CD4-positive, alpha-beta T cell treated with Interleukin-4 for 4 hours (primary cell): ENCODE data around the gene NLRP6.

Experiments
- DNase-seq: peaks from one replicate; pipeline ENCODE4 v3.0.0-alpha.2; 2020

The NLRP6 gene

GRCh38 chr11:282630-283360 lies 4.6 kb downstream of the NLRP6 start:
- no peak for DNase-seq

- no peak for DNase-seq
Observed at GRCh38 chr11:283405-284104, 5.3 kb downstream of the NLRP6 start.

DNA sequence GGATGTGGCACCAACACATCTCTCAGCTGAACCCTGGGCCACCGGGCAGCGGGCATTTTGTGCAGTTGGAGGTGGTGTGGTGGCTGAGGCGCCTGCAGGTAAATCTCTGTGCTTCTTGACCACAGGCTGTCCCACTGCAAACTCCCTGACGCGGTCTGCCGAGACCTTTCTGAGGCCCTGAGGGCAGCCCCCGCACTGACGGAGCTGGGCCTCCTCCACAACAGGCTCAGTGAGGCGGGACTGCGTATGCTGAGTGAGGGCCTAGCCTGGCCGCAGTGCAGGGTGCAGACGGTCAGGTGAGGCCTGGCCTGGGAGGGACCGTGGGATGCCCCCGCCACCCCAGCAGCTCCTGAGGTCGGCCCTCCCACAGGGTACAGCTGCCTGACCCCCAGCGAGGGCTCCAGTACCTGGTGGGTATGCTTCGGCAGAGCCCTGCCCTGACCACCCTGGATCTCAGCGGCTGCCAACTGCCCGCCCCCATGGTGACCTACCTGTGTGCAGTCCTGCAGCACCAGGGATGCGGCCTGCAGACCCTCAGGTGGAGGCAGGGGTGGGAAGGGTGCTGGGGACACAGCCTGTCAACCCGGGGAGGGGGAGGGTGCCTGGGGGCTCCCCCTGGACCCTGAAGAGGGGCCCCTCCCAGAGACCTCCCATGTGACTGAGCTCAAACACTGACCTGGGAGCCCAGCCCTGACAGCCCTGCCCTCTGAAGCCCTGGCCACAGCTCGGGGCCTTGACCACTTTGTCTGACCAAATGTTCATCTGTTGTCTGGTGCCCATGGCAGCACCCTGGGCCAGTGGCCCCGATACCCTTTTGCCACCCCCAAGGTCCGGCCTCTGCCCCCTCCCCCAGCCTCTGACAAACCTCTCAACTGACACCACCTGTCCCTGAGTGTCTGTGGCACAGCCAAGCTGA lies 6.2 kb downstream of the NLRP6 start:
- no peak for DNase-seq

DNA sequence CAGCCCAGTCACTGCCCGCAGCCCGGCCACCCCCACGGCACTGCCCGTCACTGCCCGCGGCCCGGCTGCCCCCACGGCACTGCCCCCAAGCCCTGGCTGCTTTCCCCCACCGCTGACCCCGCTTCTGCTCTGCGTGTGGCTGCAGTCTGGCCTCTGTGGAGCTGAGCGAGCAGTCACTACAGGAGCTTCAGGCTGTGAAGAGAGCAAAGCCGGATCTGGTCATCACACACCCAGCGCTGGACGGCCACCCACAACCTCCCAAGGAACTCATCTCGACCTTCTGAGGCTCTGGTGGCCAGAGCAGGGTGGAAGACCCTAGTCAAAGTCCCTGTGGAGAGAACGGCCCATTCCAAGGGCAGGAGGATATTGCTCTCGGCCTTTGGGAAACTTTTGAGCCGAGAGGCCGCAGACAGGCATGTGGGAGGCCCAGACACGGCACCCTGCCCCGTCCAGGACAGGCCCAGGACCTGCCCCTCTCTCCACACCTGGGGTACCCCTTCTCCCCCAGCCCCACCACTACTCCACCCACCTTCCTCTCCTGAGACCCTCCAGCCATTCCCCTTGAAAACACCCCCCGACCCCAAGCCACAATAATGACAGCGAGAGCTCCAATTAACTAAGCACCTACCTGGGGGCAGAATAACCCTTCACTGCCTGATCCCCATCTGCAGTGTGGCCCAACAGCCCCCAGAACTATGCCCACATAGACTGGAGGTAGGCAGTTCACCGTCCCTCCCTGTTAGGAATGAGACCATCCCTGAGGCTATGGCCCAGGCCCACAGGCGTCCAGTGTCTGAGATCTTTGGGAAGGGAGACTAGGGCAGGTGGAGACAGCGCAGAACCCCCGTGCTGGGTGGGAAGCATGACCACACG lies 7.0 kb downstream of the NLRP6 start:
- no peak for DNase-seq

DNA sequence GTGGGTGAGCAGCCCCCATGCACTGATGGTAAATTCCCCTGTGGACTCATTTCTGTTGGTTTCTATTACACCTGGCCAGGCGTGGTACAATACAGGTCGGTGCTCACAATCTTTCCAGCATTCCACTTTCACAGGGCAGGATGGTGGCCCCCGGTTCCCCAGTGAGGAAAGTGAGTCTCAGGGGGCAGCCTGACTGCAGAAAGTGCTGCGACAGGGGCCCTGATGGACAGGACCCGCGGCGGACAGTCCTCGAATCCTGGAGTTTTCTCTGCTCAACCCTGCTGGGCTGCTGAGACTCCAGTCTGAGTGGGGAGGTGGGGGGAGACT lies 7.7 kb downstream of the NLRP6 start:
- no peak for DNase-seq

- DNase-seq: peak; percentile 49
Observed at GRCh38 chr11:286977-287820, 9.0 kb downstream of the NLRP6 start.

GRCh38 chr11:287821-288477 lies 9.7 kb downstream of the NLRP6 start:
- peak; percentile 27 for DNase-seq

DNA sequence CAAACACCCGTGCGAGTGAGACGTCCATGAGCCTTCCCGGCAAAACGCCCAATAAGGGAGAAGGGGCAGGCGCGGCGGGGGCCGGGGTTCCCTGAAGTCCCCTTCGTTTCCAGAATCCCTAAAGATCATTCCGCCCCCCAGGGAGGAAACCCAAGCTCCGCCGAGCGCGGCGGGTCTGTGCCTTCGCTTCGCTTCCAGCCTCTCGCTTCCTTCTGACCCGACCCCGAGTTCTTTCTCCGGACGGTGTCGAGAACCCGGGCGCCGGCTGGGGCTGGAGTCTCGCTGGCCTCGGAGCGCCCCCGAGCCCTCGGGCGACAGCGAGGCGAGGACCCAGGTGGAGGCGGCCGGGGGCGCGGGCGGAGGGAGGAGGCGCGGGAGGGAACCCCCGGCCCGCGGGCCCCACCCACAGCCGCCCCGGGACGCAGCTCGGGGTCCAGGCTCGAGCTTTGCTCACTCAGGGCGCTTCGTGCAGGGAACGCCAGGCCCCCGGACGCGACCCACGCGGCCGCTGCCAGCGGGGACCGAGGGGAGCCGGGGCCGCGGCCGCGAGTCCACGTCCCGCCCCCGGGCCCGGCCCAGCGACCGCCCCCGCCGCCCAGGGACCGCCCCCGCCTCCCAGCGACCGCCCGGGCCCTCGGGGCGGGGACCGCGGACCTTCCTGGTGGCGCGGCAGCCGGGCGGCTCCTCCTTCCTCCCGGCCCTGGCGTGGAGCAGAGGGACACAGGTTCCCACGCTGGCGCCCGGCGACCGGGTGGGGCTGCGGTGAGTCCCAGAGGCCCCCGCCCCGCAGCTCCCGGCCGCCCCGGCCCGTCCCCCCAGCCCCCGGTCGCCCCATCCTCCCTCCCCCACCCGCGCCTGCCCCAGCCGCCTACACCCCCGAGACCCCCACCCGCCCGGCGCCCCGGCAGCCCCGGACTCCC lies 10.5 kb downstream of the NLRP6 start, which contains the start of gene PGGHG:
Gene PGGHG (plus strand): TSS at position 649 of the 920 bp plus-strand sequence. CDS start 691 bp downstream, outside the sequence.
- DNase-seq: no peak

- no peak for DNase-seq
Observed at GRCh38 chr11:289398-289711, 11.1 kb downstream of the NLRP6 start.

DNA sequence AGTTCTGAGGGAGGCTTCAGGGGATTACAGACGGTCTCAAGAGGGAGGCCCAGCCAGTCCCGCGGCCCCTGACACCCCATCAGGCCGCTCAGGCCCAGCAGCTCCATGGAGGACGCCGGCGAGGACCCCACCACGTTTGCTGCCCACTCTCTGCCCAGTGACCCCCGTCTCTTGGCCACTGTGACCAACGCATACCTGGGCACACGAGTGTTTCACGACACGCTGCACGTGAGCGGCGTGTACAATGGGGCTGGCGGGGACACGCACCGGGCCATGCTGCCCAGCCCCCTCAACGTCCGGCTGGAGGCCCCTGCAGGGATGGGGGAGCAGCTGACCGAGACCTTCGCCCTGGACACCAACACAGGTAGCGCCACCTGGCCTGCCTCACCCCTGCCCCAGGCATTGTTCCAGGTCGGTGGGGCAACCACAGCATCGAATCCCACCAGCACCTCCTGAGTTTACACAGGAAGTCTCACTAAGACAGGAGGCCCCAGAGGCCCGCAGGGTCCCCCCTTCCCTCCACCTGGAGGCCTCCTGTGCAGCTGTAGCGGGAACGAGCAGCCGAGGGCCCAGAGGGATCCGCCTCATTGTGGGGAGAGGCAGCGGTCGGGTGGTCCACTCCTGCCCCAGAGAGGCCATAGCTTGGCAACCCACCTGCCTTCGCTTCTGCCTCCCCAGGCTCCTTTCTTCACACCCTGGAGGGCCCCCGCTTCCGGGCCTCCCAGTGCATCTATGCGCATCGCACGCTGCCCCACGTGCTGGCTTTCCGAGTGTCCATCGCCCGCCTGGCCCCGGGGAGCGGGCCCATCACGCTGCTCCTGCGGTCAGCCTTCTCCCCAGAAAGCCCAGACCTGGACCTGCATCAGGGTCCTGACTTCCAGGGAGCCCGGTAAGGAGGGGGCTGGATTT lies 11.8 kb downstream of the NLRP6 start:
- DNase-seq: no peak

GRCh38 chr11:290621-291231 lies 12.5 kb downstream of the NLRP6 start:
- no peak for DNase-seq

GRCh38 chr11:291281-292210 lies 13.3 kb downstream of the NLRP6 start:
- no peak for DNase-seq

GRCh38 chr11:292211-293121 lies 14.3 kb downstream of the NLRP6 start:
- no peak for DNase-seq

DNA sequence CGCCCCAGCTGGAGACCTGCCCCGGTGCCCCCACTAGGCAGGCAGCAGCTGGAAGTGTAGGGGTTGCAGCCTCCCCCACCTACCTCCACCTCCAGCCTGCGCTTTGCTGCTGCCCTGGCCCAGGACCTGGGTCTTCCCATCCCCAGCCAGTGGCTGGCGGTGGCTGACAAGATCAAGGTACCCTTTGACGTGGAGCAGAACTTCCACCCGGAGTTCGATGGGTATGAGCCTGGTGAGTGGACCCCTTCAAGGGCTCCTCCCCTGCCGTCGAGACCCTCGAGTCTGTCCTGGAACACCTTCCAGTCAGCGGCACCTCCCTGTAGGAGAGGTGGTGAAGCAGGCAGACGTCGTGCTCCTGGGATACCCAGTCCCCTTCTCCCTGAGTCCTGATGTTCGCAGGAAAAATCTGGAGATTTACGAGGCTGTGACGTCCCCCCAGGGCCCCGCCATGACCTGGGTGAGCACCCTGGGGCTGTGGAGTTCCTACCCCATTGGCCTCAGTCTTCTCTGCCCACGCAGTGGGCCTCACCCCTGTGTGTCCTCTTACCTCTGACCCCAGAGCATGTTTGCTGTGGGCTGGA lies 15.2 kb downstream of the NLRP6 start:
- no peak for DNase-seq

- DNase-seq: no peak
Observed at GRCh38 chr11:293852-294661, 15.8 kb downstream of the NLRP6 start.
